ENCODE data around the gene CYB5R2.

The CYB5R2 gene

GRCh38 chr11:7637447-7638157 is 35.7 kb downstream of the CYB5R2 start:
- no peak for DNase-seq (ENCODE audit: low read depth)

GRCh38 chr11:7636350-7636749 is 37.0 kb downstream of the CYB5R2 start:
- DNase-seq (ENCODE audit: low read depth) = no peak

- no peak for DNase-seq (ENCODE audit: low read depth)
Observed at GRCh38 chr11:7635708-7636107, 37.6 kb downstream of the CYB5R2 start.

GRCh38 chr11:7635137-7635536 is 38.2 kb downstream of the CYB5R2 start:
- no peak for DNase-seq (ENCODE audit: low read depth)

- DNase-seq (ENCODE audit: low read depth) = no peak
Observed at GRCh38 chr11:7632211-7632610, 41.1 kb downstream of the CYB5R2 start.

- DNase-seq (ENCODE audit: low read depth) = no peak
Observed at GRCh38 chr11:7630002-7630401, 43.3 kb downstream of the CYB5R2 start.

- no peak for DNase-seq (ENCODE audit: low read depth)
Observed at GRCh38 chr11:7628660-7629059, 44.6 kb downstream of the CYB5R2 start.

GRCh38 chr11:7622721-7623120 is 50.6 kb downstream of the CYB5R2 start:
- DNase-seq (ENCODE audit: low read depth) = no peak

GRCh38 chr11:7621554-7621953 is 51.7 kb downstream of the CYB5R2 start:
- no peak for DNase-seq (ENCODE audit: low read depth)

- no peak for DNase-seq (ENCODE audit: low read depth)
Observed at GRCh38 chr11:7621090-7621489, 52.2 kb downstream of the CYB5R2 start.

GRCh38 chr11:7619322-7619721 is 54.0 kb downstream of the CYB5R2 start:
- no peak for DNase-seq (ENCODE audit: low read depth)

GRCh38 chr11:7617032-7617431 is 56.3 kb downstream of the CYB5R2 start:
- no peak for DNase-seq (ENCODE audit: low read depth)

Data from activated T-cell treated with anti-CD3 and anti-CD28 coated beads for 1 hour (primary cell).